GM19238 (cell line): ENCODE results near the gene PDE11A.

Experiments used
- DNase-seq: peaks from one replicate; pipeline ENCODE4 v3.0.0; 2011; ENCODE audit warnings: low spot score; ENCODE audit not compliant: insufficient read length

The PDE11A gene

DNA sequence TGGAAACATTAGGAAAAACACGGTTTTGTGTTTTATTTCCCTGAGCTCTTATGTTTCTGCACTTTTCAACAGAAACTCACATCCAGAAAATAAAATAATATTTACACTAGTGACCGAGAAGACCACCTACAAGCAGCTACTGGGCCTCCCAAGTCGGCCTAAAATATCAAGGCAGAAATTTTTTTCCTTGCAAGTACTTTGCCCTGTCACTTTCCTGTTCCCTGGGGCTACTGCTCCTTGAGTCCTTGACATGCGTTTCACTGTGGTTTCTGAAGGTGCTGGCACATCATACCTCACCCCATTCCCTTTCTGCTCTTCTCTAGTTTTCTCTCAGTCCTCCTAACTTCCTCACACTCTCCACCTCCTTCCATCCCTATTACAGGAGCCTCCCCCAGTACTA lies 400.9 kb downstream of the PDE11A start:
- DNase-seq = no peak

GRCh38 chr2:177670791-177671535 lies 401.6 kb downstream of the PDE11A start:
- DNase-seq = no peak

- no peak for DNase-seq
Measured at GRCh38 chr2:177669625-177670330, 402.8 kb downstream of the PDE11A start.

GRCh38 chr2:177669201-177669600 lies 403.4 kb downstream of the PDE11A start:
- no peak for DNase-seq

- DNase-seq = no peak
Measured at GRCh38 chr2:177668617-177669016, 404.0 kb downstream of the PDE11A start.

GRCh38 chr2:177667626-177668025 lies 405.0 kb downstream of the PDE11A start:
- DNase-seq = no peak

GRCh38 chr2:177666408-177666807 lies 406.2 kb downstream of the PDE11A start:
- DNase-seq = no peak

GRCh38 chr2:177665948-177666347 lies 406.6 kb downstream of the PDE11A start:
- DNase-seq = no peak

GRCh38 chr2:177665328-177665727 lies 407.2 kb downstream of the PDE11A start:
- DNase-seq = no peak

DNA sequence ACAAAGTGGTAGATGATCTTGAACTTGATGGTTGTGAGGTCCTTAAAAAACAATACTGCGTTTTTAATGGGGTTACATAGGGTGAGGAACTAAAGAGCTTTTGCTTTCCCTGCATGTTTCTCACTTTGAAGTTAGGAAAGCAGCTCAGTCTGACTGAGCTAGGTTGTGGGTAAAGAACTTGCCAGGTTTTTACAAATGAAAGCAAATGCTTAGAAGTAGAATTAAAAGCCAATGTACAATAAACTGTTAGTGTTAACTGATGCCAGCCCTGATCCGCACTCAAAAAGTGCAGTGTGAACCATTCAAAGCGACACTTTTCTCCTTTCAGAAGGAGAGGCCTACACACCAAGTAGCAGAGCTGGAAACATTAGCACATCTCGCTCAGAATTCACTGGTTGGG lies 409.7 kb downstream of the PDE11A start:
- no peak for DNase-seq

GRCh38 chr2:177660742-177661141 lies 411.8 kb downstream of the PDE11A start:
- DNase-seq = no peak

DNA sequence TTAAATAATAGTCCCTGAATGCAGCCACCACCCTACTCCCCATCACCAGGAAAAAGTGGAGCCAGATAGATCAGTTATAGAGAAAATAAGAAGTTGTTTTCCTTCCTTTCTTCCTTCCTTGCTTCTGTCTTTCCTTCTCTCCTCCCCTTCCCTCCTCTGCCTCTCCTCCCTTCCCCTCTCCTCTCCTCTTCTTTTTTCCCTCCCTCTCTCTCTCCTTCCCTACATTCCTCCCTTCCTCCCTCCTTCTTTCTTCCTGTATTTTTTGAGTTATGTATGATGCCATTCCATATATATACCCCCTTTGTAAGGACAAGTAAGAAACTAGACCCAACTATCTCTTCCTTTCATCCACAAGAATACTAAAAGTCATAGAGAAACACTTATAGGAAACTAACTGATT lies 414.3 kb downstream of the PDE11A start:
- DNase-seq = no peak

- DNase-seq = no peak
Measured at GRCh38 chr2:177651833-177652232, 420.7 kb downstream of the PDE11A start.

DNA sequence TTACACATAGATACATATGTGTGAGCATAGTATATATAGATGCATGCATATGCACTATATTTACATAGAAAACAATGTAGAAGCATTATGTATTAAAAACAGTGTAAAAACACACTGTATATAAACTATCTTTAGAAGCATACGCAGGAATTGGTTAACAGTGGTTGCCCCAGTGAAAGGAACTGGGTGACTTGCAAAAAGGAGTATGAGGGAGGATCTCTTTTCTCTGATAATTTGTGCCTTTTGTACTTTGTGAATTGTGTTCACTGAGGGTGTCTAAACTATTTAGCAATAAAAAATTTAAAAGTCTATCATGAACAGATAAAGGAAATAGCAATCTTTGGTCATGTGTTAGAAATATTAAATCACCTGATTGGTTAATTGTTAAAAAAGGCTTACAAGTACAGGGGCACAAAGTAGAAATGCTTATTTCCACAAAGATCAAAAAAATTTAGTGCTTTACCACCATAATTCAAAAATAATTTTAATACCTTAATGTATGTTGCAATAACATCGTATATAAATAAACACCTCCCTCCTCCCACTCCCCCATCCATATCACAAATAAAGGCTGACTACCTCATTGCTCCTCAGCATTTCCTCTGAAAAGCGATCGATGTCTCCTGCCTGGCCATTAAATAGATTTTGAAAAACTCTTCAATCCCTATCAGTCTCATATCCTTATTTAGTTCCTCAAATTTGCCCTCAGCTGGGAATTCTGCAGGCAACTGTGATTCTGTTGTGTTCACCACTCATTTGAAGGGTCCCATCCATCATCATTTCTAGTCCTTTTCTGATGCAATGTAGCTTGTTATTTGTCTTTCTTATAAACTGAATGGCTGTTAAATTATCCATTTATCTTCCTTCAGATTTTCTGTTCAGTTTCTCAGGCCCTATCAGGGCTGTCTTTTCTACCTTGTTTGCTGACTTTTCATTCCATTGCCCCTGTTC lies 422.7 kb downstream of the PDE11A start:
- no peak for DNase-seq

- no peak for DNase-seq
Measured at GRCh38 chr2:177646791-177647190, 425.8 kb downstream of the PDE11A start.

DNA sequence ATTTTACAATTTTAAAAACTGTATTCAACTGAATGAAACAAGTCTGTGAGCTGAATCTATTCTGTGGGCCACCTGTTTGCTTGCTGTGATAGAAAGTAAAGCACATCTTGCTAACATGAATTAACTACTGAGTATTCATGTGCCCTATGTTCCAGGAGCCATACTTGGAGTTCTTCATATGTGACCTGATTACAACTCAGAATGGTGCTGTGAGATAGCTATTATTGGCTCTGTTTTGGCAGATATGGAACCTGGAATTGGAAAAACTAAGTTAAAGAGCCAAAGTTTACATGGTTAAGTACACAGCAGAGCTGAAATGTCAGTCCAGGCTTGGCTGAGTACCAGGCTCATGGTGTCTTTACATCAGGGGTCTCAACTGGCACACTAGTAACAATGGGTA lies 426.3 kb downstream of the PDE11A start:
- DNase-seq = no peak

DNA sequence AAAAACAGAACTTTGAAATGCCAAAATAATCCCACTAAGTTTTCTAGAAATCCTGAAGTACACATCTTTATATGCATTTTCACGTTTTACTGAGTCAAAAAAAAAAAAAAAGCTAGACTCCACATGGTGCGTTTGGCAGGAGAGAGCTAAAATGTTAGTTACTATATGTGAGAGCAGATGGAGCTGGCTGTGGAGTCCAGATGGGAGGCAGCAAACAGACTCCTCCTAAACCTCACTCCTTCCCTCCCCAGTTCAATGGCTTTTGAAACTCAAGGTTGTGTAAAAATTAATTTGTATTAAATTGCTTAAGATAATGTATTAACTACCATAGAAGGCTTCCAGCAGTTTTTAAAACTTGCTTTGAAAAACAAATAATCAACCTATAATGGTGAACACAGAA lies 431.2 kb downstream of the PDE11A start:
- DNase-seq = no peak

DNA sequence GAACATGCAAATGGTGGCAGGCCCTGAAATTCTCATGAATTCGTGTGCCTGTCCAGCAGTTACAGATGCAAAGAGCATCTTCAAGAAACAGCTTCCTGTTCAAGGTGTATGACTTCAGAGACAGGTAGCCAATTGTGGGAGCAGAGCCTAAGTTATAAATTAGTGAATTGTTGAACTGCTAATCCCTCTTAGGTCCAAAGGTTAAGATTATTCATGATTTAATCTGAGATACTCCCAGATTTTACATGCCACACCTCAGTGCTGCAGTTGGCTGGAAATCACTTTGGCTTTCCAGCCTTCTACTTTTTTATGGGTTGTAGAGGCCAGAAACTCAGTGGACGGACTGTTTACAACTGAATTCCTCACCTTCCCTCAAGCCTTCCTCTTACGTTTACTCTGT lies 432.2 kb downstream of the PDE11A start:
- no peak for DNase-seq

GRCh38 chr2:177639262-177639914 lies 433.2 kb downstream of the PDE11A start:
- no peak for DNase-seq

- DNase-seq = no peak
Measured at GRCh38 chr2:177638507-177638906, 434.1 kb downstream of the PDE11A start.

GRCh38 chr2:177636672-177637071 lies 435.9 kb downstream of the PDE11A start:
- DNase-seq = no peak
